Sigmoid colon (tissue), 7 donors: ENCODE results near the gene RBPJ. TPM values are rescaled to one million over a fixed set of nuclear protein-coding genes. Genes with fewer than 3 reads are reported as not detected.

Experiments
- DNase-seq: peaks from one replicate; pipeline ENCODE4 v3.0.0-alpha.2; 2019
- H3K27ac ChIP-seq, 4 donors: fragments of 200-600 bp; sonication (generic); one replicate each; pipeline ENCODE4 v1.5.1; 2016 to 2019; ENCODE audit warnings: mild to moderate bottlenecking in 1 of 4
- H3K27me3 ChIP-seq, 3 donors: fragments of 200-600 bp; sonication (generic); one replicate each; pipeline ENCODE4 v1.5.1; 2019; ENCODE audit warnings: mild to moderate bottlenecking in 1 of 3
- H3K36me3 ChIP-seq, 4 donors: fragments of 200-600 bp; sonication (generic); one replicate each; pipeline ENCODE4 v1.5.1; 2016 to 2019
- H3K4me1 ChIP-seq, 4 donors: fragments of 200-600 bp; sonication (generic); one replicate each; pipeline ENCODE4 v1.5.1; 2017 to 2019
- H3K4me3 ChIP-seq, 4 donors: fragments of 200-600 bp; sonication (generic); one replicate each; pipeline ENCODE4 v1.5.1; 2017 to 2019; ENCODE audit warnings: mild to moderate bottlenecking in 2 of 4, moderate library complexity in 1 of 4
- H3K9me3 ChIP-seq, 4 donors: fragments of 200-600 bp in 3 of 4; sonication (generic) in 3 of 4; one replicate each; pipeline versions ENCODE4 v1.5.1 to v1.6.1; 2013 to 2019
- EP300 ChIP-seq, 4 donors: sonication (generic); formaldehyde crosslinking; IDR thresholded peaks; one replicate each; pipeline ENCODE4 v1.6.1; 2017; ENCODE audit warnings: antibody characterized with exemption in 4 of 4
- POLR2A ChIP-seq, 2 donors: fragments of 450-650 bp; IDR thresholded peaks; one replicate each; pipeline ENCODE4 v1.6.1; 2016; ENCODE audit warnings: antibody characterized with exemption in 2 of 2, mild to moderate bottlenecking in 2 of 2, moderate library complexity in 2 of 2
- POLR2AphosphoS5 ChIP-seq, 4 donors: sonication (generic); formaldehyde crosslinking; IDR thresholded peaks; one replicate each; pipeline ENCODE4 v1.6.1; 2017; ENCODE audit warnings: antibody characterized with exemption in 4 of 4
- WGBS, 2 donors: extraction: QIAGEN DNeasy Blood & Tissue Kit; methylation state at CpG; one replicate each; pipeline ENCODE4 v1.1.7; 2013; 5-methylcytosine and 5-hydroxymethylcytosine counted together
- intact Hi-C: fragments of 100-400 bp; cut with DNase I; formaldehyde crosslinking; loops from one replicate; pipeline ENCODE4 v1.15.1; 2023
- polyA plus RNA-seq, 3 donors: library from polyadenylated mRNA; stranded (reverse); fragments of 200-250 nt; gene quantifications; one replicate each; pipeline ENCODE4 v1.2.3, GENCODE V29; 2013
- total RNA-seq, 4 donors: library from RNA; depleted of rRNA; stranded (reverse); fragments of >200 nt; gene quantifications; one replicate each; pipeline ENCODE4 v1.1.0, GENCODE V29; 2016
- TF ChIP-seq, protein P1 (sequence below), 4 experiments: fragments of 450-650 bp in 3 of 4; fragments of 200-600 bp in 1 of 4; IDR thresholded peaks; one replicate each; pipeline ENCODE4 v1.5.1; 2016 to 2019; ENCODE audit warnings: antibody characterized with exemption in 4 of 4, mild to moderate bottlenecking in 3 of 4, moderate library complexity in 2 of 4
- donor health status: healthy with polysubstance abuse.
- donor health status: Bipolar disorder and iron deficiency.
- donor health status: healthy.

Gene RBPJ
- total and polyA plus RNA-seq, 7 donors = 15.0 to 114 (median 78.4) TPM

DNA sequence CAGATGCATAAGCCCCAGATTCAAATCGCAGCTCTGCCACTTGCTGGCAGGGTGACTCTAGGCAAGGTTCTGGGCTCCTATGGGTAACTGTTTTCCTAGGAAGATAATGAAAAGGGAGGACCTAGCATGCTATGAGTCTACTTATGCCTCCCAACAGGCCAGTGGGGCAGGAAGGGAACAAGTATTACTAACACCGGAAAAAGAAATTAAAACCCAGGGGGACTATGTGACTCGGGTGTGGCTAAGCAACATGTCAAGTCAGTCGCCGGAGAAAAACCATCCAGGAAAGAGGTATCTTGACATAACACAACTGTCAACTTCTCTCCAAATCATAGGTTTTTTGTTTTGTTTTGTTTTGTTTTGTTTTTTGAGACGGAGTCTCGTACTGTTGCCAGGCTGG, 45.5 kb upstream of the RBPJ start:
- intact Hi-C loops = no loop called here
- 90 to 91% methylated on average over 7 of the region's 7 CpGs for WGBS, 2 donors
- H3K9me3 ChIP-seq = no peaks in the 10 kb centered on the region

DNA sequence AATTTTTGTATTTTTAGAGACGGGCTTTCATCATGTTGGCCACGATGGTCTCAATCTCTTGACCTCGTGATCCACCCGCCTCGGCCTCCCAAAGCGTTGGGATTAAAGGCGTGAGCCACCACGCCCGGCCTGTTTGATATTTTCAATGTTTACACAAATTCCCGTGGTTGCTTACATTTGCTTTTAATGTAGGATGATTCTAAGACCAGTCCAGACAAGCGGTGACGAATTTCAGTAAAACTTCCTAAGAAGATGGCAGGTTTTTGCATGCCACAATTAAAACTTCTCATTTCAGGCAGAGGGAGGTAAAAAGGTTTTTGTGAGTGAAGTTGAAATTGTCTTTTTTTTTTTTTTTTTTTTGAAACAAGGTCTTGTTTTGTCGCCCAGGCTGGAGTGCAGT, 41.4 kb upstream of the RBPJ start:
- intact Hi-C loops = no loop called here
- no peak for DNase-seq
- Histone ChIP-seq H3K4me3 (no peak overlapping the region), H3K27ac (no peak overlapping the region), H3K4me1 (no peaks in the 10 kb centered on the region), H3K9me3 (no peaks in the 10 kb centered on the region), H3K27me3 (no peaks in the 10 kb centered on the region), H3K36me3 (no peaks in the 10 kb centered on the region)
- TF ChIP-seq EP300 (IDR thresholded peaks at IDR 0.05) (no peak), POLR2A (IDR thresholded peaks at IDR 0.05) (no peak), POLR2AphosphoS5 (IDR thresholded peaks at IDR 0.05) (no peak)
- TF ChIP-seq, protein P1, sequence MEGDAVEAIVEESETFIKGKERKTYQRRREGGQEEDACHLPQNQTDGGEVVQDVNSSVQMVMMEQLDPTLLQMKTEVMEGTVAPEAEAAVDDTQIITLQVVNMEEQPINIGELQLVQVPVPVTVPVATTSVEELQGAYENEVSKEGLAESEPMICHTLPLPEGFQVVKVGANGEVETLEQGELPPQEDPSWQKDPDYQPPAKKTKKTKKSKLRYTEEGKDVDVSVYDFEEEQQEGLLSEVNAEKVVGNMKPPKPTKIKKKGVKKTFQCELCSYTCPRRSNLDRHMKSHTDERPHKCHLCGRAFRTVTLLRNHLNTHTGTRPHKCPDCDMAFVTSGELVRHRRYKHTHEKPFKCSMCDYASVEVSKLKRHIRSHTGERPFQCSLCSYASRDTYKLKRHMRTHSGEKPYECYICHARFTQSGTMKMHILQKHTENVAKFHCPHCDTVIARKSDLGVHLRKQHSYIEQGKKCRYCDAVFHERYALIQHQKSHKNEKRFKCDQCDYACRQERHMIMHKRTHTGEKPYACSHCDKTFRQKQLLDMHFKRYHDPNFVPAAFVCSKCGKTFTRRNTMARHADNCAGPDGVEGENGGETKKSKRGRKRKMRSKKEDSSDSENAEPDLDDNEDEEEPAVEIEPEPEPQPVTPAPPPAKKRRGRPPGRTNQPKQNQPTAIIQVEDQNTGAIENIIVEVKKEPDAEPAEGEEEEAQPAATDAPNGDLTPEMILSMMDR (IDR thresholded peaks at IDR 0.05) = no peak
- 36 to 76% methylated on average over 13 of the region's 13 CpGs for WGBS, 2 donors

More for the DNA sequence above, 45.5 kb upstream of the RBPJ start:
- DNase-seq = no peak
- Histone ChIP-seq H3K4me3 (no peak overlapping the region), H3K36me3 (no peaks in the 10 kb centered on the region), H3K27ac (no peak overlapping the region), H3K27me3 (no peaks in the 10 kb centered on the region), H3K4me1 (peaks cover 0 to 16% (median 13%) of the 10 kb centered on the region in 4 donors)
- no peak for TF ChIP-seq POLR2AphosphoS5 (IDR thresholded peaks at IDR 0.05)
- TF ChIP-seq, protein P1 (IDR thresholded peaks at IDR 0.05) = no peak

DNA sequence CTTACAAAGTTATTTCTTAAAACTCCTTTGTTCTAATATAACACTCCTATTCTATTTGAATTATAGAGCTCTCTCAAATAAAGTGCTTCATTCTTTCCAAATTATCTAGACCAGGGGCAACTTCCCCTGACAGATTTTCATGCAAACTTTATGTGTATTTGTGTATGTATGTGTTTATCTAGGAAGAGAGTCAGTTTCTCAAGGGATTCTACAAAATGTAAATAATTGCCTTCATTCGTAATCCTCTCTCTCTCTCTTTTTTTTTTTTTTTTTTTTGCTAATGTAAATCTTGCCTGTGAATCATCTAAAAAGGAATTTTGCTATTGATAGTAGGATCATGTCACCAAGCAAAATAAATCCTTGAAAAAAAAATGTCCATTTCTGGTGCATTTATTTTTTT, 38.9 kb upstream of the RBPJ start:
- WGBS, 2 donors = 72 to 78% methylated on average over 1 of the region's 1 CpG
- H3K27me3 ChIP-seq = no peaks in the 10 kb centered on the region
- H3K4me3 ChIP-seq = no peak overlapping the region
- no peaks in the 10 kb centered on the region for H3K36me3 ChIP-seq
- no peak for DNase-seq
- no peak overlapping the region for H3K27ac ChIP-seq
- no peaks in the 10 kb centered on the region for H3K4me1 ChIP-seq
- no peaks in the 10 kb centered on the region for H3K9me3 ChIP-seq
- TF ChIP-seq POLR2AphosphoS5 (IDR thresholded peaks at IDR 0.05) (no peak), POLR2A (IDR thresholded peaks at IDR 0.05) (no peak), EP300 (IDR thresholded peaks at IDR 0.05) (no peak)
- TF ChIP-seq, protein P1 (IDR thresholded peaks at IDR 0.05) = no peak
- intact Hi-C loops = no loop called here

DNA sequence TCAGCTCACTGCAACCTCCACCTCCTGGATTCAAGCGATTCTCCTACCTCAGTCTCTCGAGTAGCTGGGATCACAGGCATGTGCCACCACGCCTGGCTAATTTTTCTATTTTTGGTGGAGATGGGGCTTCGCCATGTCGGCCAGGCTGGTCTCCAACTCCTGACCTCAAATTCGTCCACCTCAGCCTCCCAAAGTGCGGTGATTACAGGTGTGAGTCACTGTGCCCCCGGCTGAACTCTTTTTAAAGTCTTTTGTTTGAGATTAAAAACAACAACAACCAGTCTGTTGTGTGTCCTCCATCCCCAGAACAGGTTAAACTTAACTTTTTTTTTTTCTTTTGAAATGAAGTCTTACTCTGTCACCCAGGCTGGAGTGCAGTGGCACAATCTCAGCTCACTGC, 36.3 kb upstream of the RBPJ start:
- H3K4me1 ChIP-seq = no peaks in the 10 kb centered on the region
- H3K36me3 ChIP-seq = no peaks in the 10 kb centered on the region
- H3K9me3 ChIP-seq = no peaks in the 10 kb centered on the region
- H3K4me3 ChIP-seq = no peak overlapping the region
- no peak overlapping the region for H3K27ac ChIP-seq
- WGBS, 2 donors = 80 to 87% methylated on average over 8 of the region's 8 CpGs
- intact Hi-C loops = no loop called here
- no peak for DNase-seq
- TF ChIP-seq POLR2A (IDR thresholded peaks at IDR 0.05) (no peak), POLR2AphosphoS5 (IDR thresholded peaks at IDR 0.05) (no peak), EP300 (IDR thresholded peaks at IDR 0.05) (no peak)
- TF ChIP-seq, protein P1 (IDR thresholded peaks at IDR 0.05) = no peak
- no peaks in the 10 kb centered on the region for H3K27me3 ChIP-seq

DNA sequence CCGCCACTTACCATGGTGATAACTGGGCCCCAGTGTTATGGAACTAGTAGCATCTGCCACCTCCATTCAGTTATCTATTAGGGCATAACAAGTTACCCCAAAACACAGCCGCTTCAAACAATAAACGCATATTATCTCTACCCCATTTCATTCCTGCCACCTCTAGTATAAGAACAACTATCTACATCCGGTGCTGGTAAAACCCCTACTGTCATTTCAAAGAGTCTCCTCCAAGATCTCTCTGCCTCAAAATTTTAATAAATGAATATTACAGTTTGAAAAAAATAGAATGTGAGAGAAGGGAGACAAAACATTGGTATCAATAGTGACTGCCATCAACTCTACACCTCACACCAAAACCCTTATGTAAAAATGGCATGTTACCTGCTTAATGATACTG, 35.5 kb upstream of the RBPJ start:
- Histone ChIP-seq H3K36me3 (no peaks in the 10 kb centered on the region), H3K27me3 (no peaks in the 10 kb centered on the region), H3K27ac (no peak overlapping the region), H3K4me3 (no peak overlapping the region), H3K4me1 (no peaks in the 10 kb centered on the region), H3K9me3 (no peaks in the 10 kb centered on the region)
- no peak for DNase-seq
- 88 to 93% methylated on average over 4 of the region's 4 CpGs for WGBS, 2 donors
- no peak for TF ChIP-seq POLR2AphosphoS5 (IDR thresholded peaks at IDR 0.05)
- intact Hi-C loops = no loop called here
